Naive thymus-derived CD8-positive, alpha-beta T cell (primary cell): ENCODE measurements around the gene RLN3. TPM values are rescaled to one million over a fixed set of nuclear protein-coding genes. Genes with fewer than 3 reads are reported as not detected.
"Not testable (repeated sequence)": the region's sequence is repeated elsewhere in the genome, so short reads cannot be mapped to it uniquely, and the experiment has no call there.

Source experiments
- ATAC-seq, 2 donors: fragments of 150-1000 bp; cut with Tn5 transposase in 1 of 2; sonication (Bioruptor Pico), chemical (Tn5 transposase) in 1 of 2; 1 replicate in 1 of 2; 2 replicates in 1 of 2; pipeline ENCODE4 v1.10.0; 2021; ENCODE audit warnings: mild to moderate bottlenecking in 2 of 2, moderate library complexity in 2 of 2
- POLR2A ChIA-PET: fragments of 350-600 bp; sonication (Branson Sonifier 250); formaldehyde crosslinking; loops from one replicate; lab custom pipeline; 2021; ENCODE audit warnings: antibody characterized with exemption; lab: Charles Lee
- DNase-seq, 10 donors: peaks; one replicate each; pipeline versions ENCODE4 v3.0.0 to v3.0.0-alpha.2; 2020 to 2022
- H3K27ac Mint-ChIP-seq, 10 donors: one replicate each; pipeline ENCODE4 v1.8.0; 2020 to 2022; ENCODE audit warnings: mild to moderate bottlenecking in 10 of 10, mixed read lengths in 10 of 10, moderate library complexity in 4 of 10, inconsistent platforms in 1 of 10
- H3K27me3 Mint-ChIP-seq, 5 donors: one replicate each; pipeline ENCODE4 v1.8.0; 2021 to 2022; ENCODE audit warnings: mixed read lengths in 5 of 5
- H3K36me3 Mint-ChIP-seq, 3 donors: one replicate each; pipeline ENCODE4 v1.8.0; 2020 to 2022; ENCODE audit warnings: mixed read lengths in 3 of 3, mild to moderate bottlenecking in 2 of 3, inconsistent platforms in 1 of 3
- H3K4me1 Mint-ChIP-seq, 4 donors: one replicate each; pipeline ENCODE4 v1.8.0; 2021 to 2022; ENCODE audit warnings: mixed read lengths in 4 of 4
- H3K4me3 Mint-ChIP-seq, 10 donors: one replicate each; pipeline ENCODE4 v1.8.0; 2020 to 2022; ENCODE audit warnings: mild to moderate bottlenecking in 10 of 10, mixed read lengths in 10 of 10, moderate library complexity in 6 of 10, inconsistent platforms in 1 of 10
- H3K9me3 Mint-ChIP-seq, 9 donors: one replicate each; pipeline ENCODE4 v1.8.0; 2020 to 2022; ENCODE audit warnings: mixed read lengths in 9 of 9, mild to moderate bottlenecking in 3 of 9, inconsistent platforms in 1 of 9, moderate library complexity in 1 of 9
- polyA plus RNA-seq, 3 donors: library from polyadenylated mRNA; unstranded; fragments of 300-500 nt; fragmentation: Illumina TruSeq; gene quantifications; one replicate each; pipeline ENCODE4 v1.2.3, GENCODE V29; 2021
- total RNA-seq, 8 experiments: library from RNA in 2 of 8; stranded (reverse) in 2 of 8; gene quantifications; one replicate each; pipeline ENCODE4 v1.2.3 and lab custom pipeline; 2021 to 2026

Gene RLN3
- total and polyA plus RNA-seq, 5 experiments from 2014 or later = 0.50 TPM; not detected in 4

- not testable (repeated sequence) for H3K27ac Mint-ChIP-seq, DNase-seq, H3K36me3 Mint-ChIP-seq, H3K4me3 Mint-ChIP-seq, H3K9me3 Mint-ChIP-seq, ATAC-seq, H3K27me3 Mint-ChIP-seq
- POLR2A ChIA-PET = interaction anchor here (0.5 to 7.5 kb wide), 3 partner anchors 21 to 54 kb away, joined by 3 to 143 read pairs (median 5); partner anchors contain the start of gene RFX1
- H3K4me1 Mint-ChIP-seq = peaks cover 12 to 47% (median 26%) of the 10 kb centered on the region in 4 donors
These were observed 1.2 kb upstream of the RLN3 start for GRCh38 chr19:14026652-14027192.

- Mint-ChIP-seq H3K27ac (peak overlapping the region in 8 of 10 donors; percentile 24 to 90 (median 74)), H3K4me3 (peak overlapping the region in 2 of 10 donors; percentile 23 to 35), H3K9me3 (no peaks in the 10 kb centered on the region), H3K27me3 (no peaks in the 10 kb centered on the region), H3K36me3 (peaks cover 0 to 7% (median under 1%) of the 10 kb centered on the region in 3 donors), H3K4me1 (peaks cover 16 to 49% (median 30%) of the 10 kb centered on the region in 4 donors)
- DNase-seq = no peak
- POLR2A ChIA-PET = interaction anchor here (0.6 to 7.5 kb wide), 4 partner anchors 24 to 53 kb away, joined by 3 to 143 read pairs (median 4); partner anchors contain the start of gene RFX1
- no peak for ATAC-seq
These were observed 953 bp downstream of the RLN3 start for GRCh38 chr19:14028901-14029300.

GRCh38 chr19:14030997-14031718, 3.2 kb downstream of the RLN3 start:
- POLR2A ChIA-PET = interaction anchor here (0.6 to 7.5 kb wide), 50 partner anchors 9 to 541 kb away, joined by 3 to 143 read pairs (median 5); partner anchors contain the start of genes ADGRE5, ASF1B, BRME1 and CC2D1A
- no peak for ATAC-seq
- H3K4me1 Mint-ChIP-seq = peaks cover 20 to 52% (median 36%) of the 10 kb centered on the region in 4 donors
- H3K9me3 Mint-ChIP-seq = no peaks in the 10 kb centered on the region
- H3K4me3 Mint-ChIP-seq = peak overlapping the region; percentile 92 to 98 (median 96)
- peaks cover 2 to 24% (median 3%) of the 10 kb centered on the region in 3 donors for H3K36me3 Mint-ChIP-seq
- no peaks in the 10 kb centered on the region for H3K27me3 Mint-ChIP-seq
- peak overlapping the region; percentile 90 to 98 (median 97) for H3K27ac Mint-ChIP-seq
- DNase-seq = peak in 6 of 10 donors; percentile 7 to 92 (median 81)

- Mint-ChIP-seq H3K27me3 (no peaks in the 10 kb centered on the region), H3K27ac (peak within 1 kb of the TSS; percentile 90 to 98 (median 97)), H3K9me3 (no peaks in the 10 kb centered on the region), H3K4me1 (peaks cover 20 to 50% (median 40%) of the 10 kb centered on the region in 4 donors), H3K4me3 (peak within 1 kb of the TSS; percentile 92 to 98 (median 96)), H3K36me3 (peaks cover 2 to 31% (median 3%) of the 10 kb centered on the region in 3 donors)
- peak; percentile 78 to 81 for ATAC-seq
- POLR2A ChIA-PET = interaction anchor here (0.6 to 7.5 kb wide), 52 partner anchors 10 to 540 kb away, joined by 3 to 143 read pairs (median 5); partner anchors contain the start of genes ADGRE5, ASF1B, BRME1 and CC2D1A
- peak; percentile 63 to 95 (median 85) for DNase-seq
These were observed 4.0 kb downstream of the RLN3 start, which contains the start of gene IL27RA for GRCh38 chr19:14031719-14032480. Gene IL27RA (plus strand): TSS chr19:14031762. CDS start chr19:14031873, 111 bp downstream.

GRCh38 chr19:14033946-14034345, 6.0 kb downstream of the RLN3 start:
- Mint-ChIP-seq H3K4me3 (peak overlapping the region; percentile 11 to 77 (median 64)), H3K4me1 (peaks cover 17 to 52% (median 43%) of the 10 kb centered on the region in 4 donors), H3K27me3 (no peaks in the 10 kb centered on the region), H3K36me3 (peaks cover 2 to 51% (median 3%) of the 10 kb centered on the region in 3 donors), H3K9me3 (no peaks in the 10 kb centered on the region), H3K27ac (peak overlapping the region in 9 of 10 donors; percentile 58 to 88 (median 73))
- ATAC-seq = no peak
- DNase-seq = no peak
- POLR2A ChIA-PET = interaction anchor here (1.2 to 3.4 kb wide), 2 partner anchors 41 to 77 kb away, joined by 3 to 18 read pairs; no protein-coding TSS in a partner anchor

- peaks cover 15 to 52% (median 40%) of the 10 kb centered on the region in 4 donors for H3K4me1 Mint-ChIP-seq
- POLR2A ChIA-PET = interaction anchor here (0.7 kb wide), 2 partner anchors 50 to 56 kb away, joined by 3 to 5 read pairs; no protein-coding TSS in a partner anchor
These were observed 7.2 kb downstream of the RLN3 start for GRCh38 chr19:14035159-14035558.

GRCh38 chr19:14035706-14036105, 7.8 kb downstream of the RLN3 start:
- peaks cover 2 to 67% (median 3%) of the 10 kb centered on the region in 3 donors for H3K36me3 Mint-ChIP-seq
- no peaks in the 10 kb centered on the region for H3K27me3 Mint-ChIP-seq
- peaks cover 12 to 46% (median 35%) of the 10 kb centered on the region in 4 donors for H3K4me1 Mint-ChIP-seq
- H3K9me3 Mint-ChIP-seq = no peaks in the 10 kb centered on the region
- POLR2A ChIA-PET = interaction anchor here (0.7 kb wide), 3 partner anchors 46 to 131 kb away, joined by 3 to 6 read pairs (median 5); no protein-coding TSS in a partner anchor
- DNase-seq = no peak
- ATAC-seq = no peak
- H3K27ac Mint-ChIP-seq = peak overlapping the region in 5 of 10 donors; percentile 27 to 80 (median 52)
- no peak overlapping the region for H3K4me3 Mint-ChIP-seq

More at GRCh38 chr19:14035159-14035558, 7.2 kb downstream of the RLN3 start:
- H3K27me3 Mint-ChIP-seq, ATAC-seq, DNase-seq, H3K9me3 Mint-ChIP-seq: not testable (repeated sequence)
- Mint-ChIP-seq H3K4me3 (peak overlapping the region in 4 of 10 donors; percentile 9 to 41 (median 16)), H3K27ac (peak overlapping the region in 3 of 10 donors; percentile 24 to 52 (median 38)), H3K36me3 (peaks cover 2 to 61% (median 3%) of the 10 kb centered on the region in 3 donors)

GRCh38 chr19:14039181-14039580, 11.2 kb downstream of the RLN3 start:
- ATAC-seq (no peak), DNase-seq (no peak)
- Mint-ChIP-seq H3K27me3 (no peaks in the 10 kb centered on the region), H3K9me3 (no peaks in the 10 kb centered on the region), H3K27ac (peak overlapping the region in 5 of 10 donors; percentile 29 to 78 (median 58)), H3K36me3 (peaks cover 0 to 85% (median 6%) of the 10 kb centered on the region in 3 donors), H3K4me3 (no peak overlapping the region), H3K4me1 (peaks cover 3 to 38% (median 19%) of the 10 kb centered on the region in 4 donors)
- POLR2A ChIA-PET = interaction anchor here (0.7 kb wide), 1 partner anchor 10 kb away, joined by 4 read pairs; no protein-coding TSS in a partner anchor

GRCh38 chr19:14042659-14043608, 15.0 kb downstream of the RLN3 start:
- peak overlapping the region in 1 of 10 donors; percentile 48 for H3K4me3 Mint-ChIP-seq
- H3K9me3 Mint-ChIP-seq, H3K27me3 Mint-ChIP-seq: not testable (repeated sequence)
- POLR2A ChIA-PET = interaction anchor here (0.7 to 1.5 kb wide), 4 partner anchors 11 to 164 kb away, joined by 3 to 7 read pairs (median 4); partner anchors contain the start of gene IL27RA
- ATAC-seq (peak; percentile 54 to 70), DNase-seq (peak in 7 of 10 donors; percentile 24 to 48 (median 37))
- H3K27ac Mint-ChIP-seq = peak overlapping the region; percentile 72 to 95 (median 87)
- H3K4me1 Mint-ChIP-seq = peaks cover 2 to 25% (median 14%) of the 10 kb centered on the region in 4 donors
- peaks cover 0 to 88% (median 6%) of the 10 kb centered on the region in 3 donors for H3K36me3 Mint-ChIP-seq

- H3K27ac Mint-ChIP-seq, H3K9me3 Mint-ChIP-seq, H3K4me3 Mint-ChIP-seq, ATAC-seq, DNase-seq, H3K27me3 Mint-ChIP-seq: not testable (repeated sequence)
- POLR2A ChIA-PET = interaction anchor here (0.7 to 1.7 kb wide), 6 partner anchors 16 to 167 kb away, joined by 3 to 5 read pairs (median 4); partner anchors contain the start of genes DCAF15, IL27RA and RFX1
- Mint-ChIP-seq H3K36me3 (peaks cover 0 to 87% (median 25%) of the 10 kb centered on the region in 3 donors), H3K4me1 (peaks cover 3 to 13% (median 9%) of the 10 kb centered on the region in 4 donors)
These were observed 19.9 kb downstream of the RLN3 start for GRCh38 chr19:14047866-14048265.
